DND-41 (cell line): Measurements from ENCODE around the gene EPAS1.

Experiments
- ATAC-seq: fragments of 200-7000 bp; cut with Tn5 transposase; 3 replicates; pipeline ENCODE4 v1.9.1; 2021; ENCODE audit warnings: low read depth; ENCODE audit not compliant: insufficient read depth
- DNase-seq: peaks from one replicate; pipeline ENCODE4 v3.0.0-alpha.2; 2020
- H2AFZ ChIP-seq: 2 replicates; pipeline ENCODE4 v1.6.0; 2012; ENCODE audit warnings: low read depth, low read length
- H3K27ac ChIP-seq: 2 replicates; pipeline ENCODE4 v1.5.1; 2012; ENCODE audit warnings: low read length, inconsistent platforms
- H3K27me3 ChIP-seq: fragments of 200-600 bp; sonication (generic); 2 replicates; pipeline ENCODE4 v1.6.0; 2012; ENCODE audit warnings: low read length, mild to moderate bottlenecking, inconsistent platforms; ENCODE audit not compliant: insufficient read depth, poor library complexity
- H3K36me3 ChIP-seq: 2 replicates; pipeline ENCODE4 v1.5.1; 2012; ENCODE audit warnings: low read length, inconsistent platforms; ENCODE audit not compliant: insufficient read depth
- H3K4me1 ChIP-seq: 2 replicates; pipeline ENCODE4 v1.5.1; 2012; ENCODE audit warnings: mild to moderate bottlenecking, low read length; ENCODE audit not compliant: insufficient read depth
- H3K4me2 ChIP-seq: 2 replicates; pipeline ENCODE4 v1.6.0; 2012; ENCODE audit warnings: mild to moderate bottlenecking, moderate library complexity, low read length, inconsistent platforms; ENCODE audit not compliant: insufficient read depth
- H3K4me3 ChIP-seq, 2 experiments: fragments of 200-600 bp in 1 of 2; shearing (Covaris generic) in 1 of 2; 2 replicates each; pipeline ENCODE4 v1.5.1; 2012 to 2016; ENCODE audit warnings: inconsistent platforms in 2 of 2, low read length in 2 of 2, mild to moderate bottlenecking in 2 of 2, low read depth in 1 of 2, moderate library complexity in 1 of 2
- H3K79me2 ChIP-seq: 2 replicates; pipeline ENCODE4 v1.6.0; 2012; ENCODE audit warnings: low read length, inconsistent platforms; ENCODE audit not compliant: insufficient read depth
- H3K9ac ChIP-seq: 2 replicates; pipeline ENCODE4 v1.6.0; 2012; ENCODE audit warnings: low read depth, mild to moderate bottlenecking, inconsistent platforms, low read length, moderate library complexity
- H3K9me3 ChIP-seq: 2 replicates; pipeline ENCODE4 v1.5.1; 2012; ENCODE audit warnings: low read length, moderate library complexity, mild to moderate bottlenecking, inconsistent platforms; ENCODE audit not compliant: insufficient read depth, severe bottlenecking
- H4K20me1 ChIP-seq: 2 replicates; pipeline ENCODE4 v1.6.0; 2012; ENCODE audit warnings: low read length; ENCODE audit not compliant: insufficient read depth
- CTCF ChIP-seq: IDR thresholded peaks from 2 replicates; pipeline ENCODE4 v1.5.1; 2012; ENCODE audit warnings: borderline replicate concordance, low read length, moderate library complexity, mild to moderate bottlenecking; ENCODE audit not compliant: poor library complexity, severe bottlenecking; ENCODE audit errors: extremely low read depth
- EZH2 ChIP-seq: IDR thresholded peaks from 3 replicates; pipeline ENCODE4 v1.6.1; 2012; ENCODE audit warnings: borderline replicate concordance, low read depth, mild to moderate bottlenecking, moderate library complexity, low read length, inconsistent platforms; ENCODE audit not compliant: severe bottlenecking

The EPAS1 gene

DNA sequence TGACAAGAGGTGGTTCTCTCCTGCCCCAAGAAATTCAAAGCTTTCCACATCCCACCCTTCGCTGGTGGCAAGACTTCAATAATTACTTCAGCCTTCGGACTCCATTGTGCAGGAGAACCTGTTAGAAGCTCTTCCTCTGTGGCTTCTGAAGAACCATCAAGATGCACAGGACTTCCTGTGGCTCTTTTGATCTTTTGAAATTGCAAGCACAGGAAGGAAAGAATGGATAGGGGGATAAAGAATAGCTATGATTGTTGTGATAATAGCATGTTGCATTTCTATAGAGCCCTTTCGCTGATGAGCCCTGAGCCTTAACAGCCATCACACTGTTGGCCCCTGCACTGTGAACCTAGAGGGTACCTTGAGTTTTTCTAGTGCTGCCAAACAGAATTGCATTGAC lies 7.4 kb downstream of the EPAS1 start:
- TF ChIP-seq EZH2 (no peak), CTCF (no peak)

GRCh38 chr2:46305187-46305586 lies 8.0 kb downstream of the EPAS1 start:
- no peak overlapping the region for H2AFZ ChIP-seq
- H3K9ac ChIP-seq, result no peak overlapping the region
- no peak for DNase-seq
- H3K4me2 ChIP-seq, result peak overlapping the region; percentile 62
- H3K4me1 ChIP-seq, result peaks cover 29% of the 10 kb centered on the region
- no peaks in the 10 kb centered on the region for H3K79me2 ChIP-seq
- H3K36me3 ChIP-seq, result no peaks in the 10 kb centered on the region
- no peak for ATAC-seq
- H3K27ac ChIP-seq, result peak overlapping the region; percentile 56
- no peak for TF ChIP-seq EZH2
- no peak for TF ChIP-seq CTCF
- no peaks in the 10 kb centered on the region for H3K9me3 ChIP-seq
- no peaks in the 10 kb centered on the region for H4K20me1 ChIP-seq
- peak overlapping the region in 1 of 2 experiments; percentile 36; a peak in 2 of 4 replicates for H3K4me3 ChIP-seq
- H3K27me3 ChIP-seq, result no peaks in the 10 kb centered on the region

More for the DNA sequence above, 7.4 kb downstream of the EPAS1 start:
- H3K9ac ChIP-seq, result no peak overlapping the region
- H3K79me2 ChIP-seq, result no peaks in the 10 kb centered on the region
- peak overlapping the region in 1 of 2 experiments; percentile 36; a peak in 2 of 4 replicates for H3K4me3 ChIP-seq
- H3K4me2 ChIP-seq, result peak overlapping the region; percentile 62
- no peak overlapping the region for H2AFZ ChIP-seq
- no peaks in the 10 kb centered on the region for H3K9me3 ChIP-seq
- H3K27me3 ChIP-seq, result no peaks in the 10 kb centered on the region
- DNase-seq (peak; percentile 63), ATAC-seq (peak; percentile 98)
- peaks cover 29% of the 10 kb centered on the region for H3K4me1 ChIP-seq
- no peaks in the 10 kb centered on the region for H4K20me1 ChIP-seq
- peak overlapping the region; percentile 56 for H3K27ac ChIP-seq
- H3K36me3 ChIP-seq, result no peaks in the 10 kb centered on the region

DNA sequence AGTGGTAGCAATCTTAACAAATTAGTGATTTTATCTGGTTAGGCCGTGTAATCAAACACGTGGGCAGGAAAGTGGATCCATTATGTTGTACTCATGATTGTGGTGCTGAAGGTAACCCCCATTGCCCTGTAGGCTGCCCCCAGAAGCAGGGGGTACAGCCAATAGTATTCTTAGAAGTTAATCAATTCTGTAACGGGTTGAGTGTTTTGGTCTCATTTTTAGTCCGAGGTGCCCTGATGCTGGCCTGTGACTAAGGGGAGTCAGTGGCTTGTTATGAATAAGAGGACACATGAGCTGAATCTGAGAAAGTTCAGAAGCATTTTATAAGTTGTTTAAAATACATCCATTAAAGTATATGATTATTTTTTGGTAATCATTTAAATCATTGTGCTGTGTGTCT lies 8.6 kb downstream of the EPAS1 start:
- Histone ChIP-seq H2AFZ (no peak overlapping the region), H3K27ac (no peak overlapping the region), H3K9ac (no peak overlapping the region), H4K20me1 (no peaks in the 10 kb centered on the region), H3K9me3 (no peaks in the 10 kb centered on the region), H3K4me1 (peaks cover 29% of the 10 kb centered on the region), H3K36me3 (no peaks in the 10 kb centered on the region), H3K27me3 (no peaks in the 10 kb centered on the region), H3K79me2 (no peaks in the 10 kb centered on the region), H3K4me2 (no peak overlapping the region), H3K4me3 (no peak overlapping the region)
- no peak for ATAC-seq
- no peak for TF ChIP-seq CTCF
- no peak for TF ChIP-seq EZH2
- DNase-seq, result no peak

DNA sequence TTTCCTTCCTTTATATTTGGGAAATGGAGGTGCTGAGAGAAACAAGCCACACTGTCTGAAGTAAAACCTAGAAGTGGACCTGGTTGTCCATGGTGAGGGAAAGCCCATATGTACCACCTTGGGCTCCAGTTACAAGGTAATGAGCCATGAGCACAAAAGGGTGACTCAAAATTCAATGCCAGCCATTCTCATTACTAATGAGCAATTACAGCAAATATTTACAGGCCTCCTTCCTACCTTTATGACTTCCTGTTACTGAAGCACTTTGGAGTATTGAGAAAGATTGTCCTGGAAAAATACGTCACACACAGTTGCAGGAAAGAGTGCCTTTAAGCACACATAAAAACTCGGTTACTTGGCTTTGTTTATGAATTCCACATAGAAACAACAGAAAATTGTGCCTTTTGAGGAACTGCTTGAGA lies 9.1 kb downstream of the EPAS1 start:
- Histone ChIP-seq H3K9me3 (no peaks in the 10 kb centered on the region), H3K9ac (no peak overlapping the region), H4K20me1 (no peaks in the 10 kb centered on the region), H3K27me3 (no peaks in the 10 kb centered on the region), H3K27ac (no peak overlapping the region), H3K4me1 (peaks cover 29% of the 10 kb centered on the region), H2AFZ (no peak overlapping the region), H3K79me2 (no peaks in the 10 kb centered on the region), H3K36me3 (no peaks in the 10 kb centered on the region), H3K4me2 (no peak overlapping the region), H3K4me3 (no peak overlapping the region)
- TF ChIP-seq EZH2, result no peak
- TF ChIP-seq CTCF, result no peak
- ATAC-seq, result no peak
- no peak for DNase-seq
